ENCODE data around the gene FOXK1. TPM values are rescaled to one million over a fixed set of nuclear protein-coding genes. Genes with fewer than 3 reads are reported as not detected.

The FOXK1 gene
- total and polyA plus RNA-seq, 12 donors = 3.6 to 30.6 (median 24.2) TPM

DNA sequence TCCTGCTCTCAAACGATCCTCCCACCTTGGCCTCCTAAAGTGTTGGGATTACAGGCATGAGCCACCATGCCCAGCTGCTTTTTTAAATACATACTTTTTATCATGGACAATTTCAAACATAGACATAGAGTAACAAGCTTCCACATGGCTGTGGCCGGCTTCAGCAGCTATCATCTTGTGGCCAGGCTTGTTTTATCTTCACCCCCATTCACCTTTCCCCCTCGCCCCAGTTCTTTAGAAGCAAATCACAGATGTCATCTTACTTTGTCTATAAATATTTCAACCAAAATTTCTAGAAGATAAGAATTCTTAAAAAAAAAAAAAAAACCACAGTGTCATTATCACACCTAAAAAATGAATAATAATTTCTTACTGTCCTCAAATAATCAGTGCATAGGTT is 5.9 kb downstream of the FOXK1 start:
- H3K9me3 ChIP-seq = no peaks in the 10 kb centered on the region
- ATAC-seq = no peak
- 72 to 76% methylated on average over 3 of the region's 3 CpGs for WGBS, 2 donors
- peaks cover 13 to 92% (median 72%) of the 10 kb centered on the region in 9 donors for H3K4me1 ChIP-seq
- intact Hi-C loops (cut with DNase I) = loop anchor here in 1 of 10 donors (10.0 kb wide), 1 partner anchor 57 kb away; no protein-coding TSS in a partner anchor
- H3K27ac ChIP-seq = no peak overlapping the region
- H3K36me3 ChIP-seq = peaks cover 0 to 7% (median 0%) of the 10 kb centered on the region in 9 donors
- H3K4me3 ChIP-seq = no peak overlapping the region
- TF ChIP-seq, protein P1, sequence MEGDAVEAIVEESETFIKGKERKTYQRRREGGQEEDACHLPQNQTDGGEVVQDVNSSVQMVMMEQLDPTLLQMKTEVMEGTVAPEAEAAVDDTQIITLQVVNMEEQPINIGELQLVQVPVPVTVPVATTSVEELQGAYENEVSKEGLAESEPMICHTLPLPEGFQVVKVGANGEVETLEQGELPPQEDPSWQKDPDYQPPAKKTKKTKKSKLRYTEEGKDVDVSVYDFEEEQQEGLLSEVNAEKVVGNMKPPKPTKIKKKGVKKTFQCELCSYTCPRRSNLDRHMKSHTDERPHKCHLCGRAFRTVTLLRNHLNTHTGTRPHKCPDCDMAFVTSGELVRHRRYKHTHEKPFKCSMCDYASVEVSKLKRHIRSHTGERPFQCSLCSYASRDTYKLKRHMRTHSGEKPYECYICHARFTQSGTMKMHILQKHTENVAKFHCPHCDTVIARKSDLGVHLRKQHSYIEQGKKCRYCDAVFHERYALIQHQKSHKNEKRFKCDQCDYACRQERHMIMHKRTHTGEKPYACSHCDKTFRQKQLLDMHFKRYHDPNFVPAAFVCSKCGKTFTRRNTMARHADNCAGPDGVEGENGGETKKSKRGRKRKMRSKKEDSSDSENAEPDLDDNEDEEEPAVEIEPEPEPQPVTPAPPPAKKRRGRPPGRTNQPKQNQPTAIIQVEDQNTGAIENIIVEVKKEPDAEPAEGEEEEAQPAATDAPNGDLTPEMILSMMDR (IDR thresholded peaks at IDR 0.05) = no peak
- DNase-seq = no peak
- no peaks in the 10 kb centered on the region for H3K27me3 ChIP-seq

DNA sequence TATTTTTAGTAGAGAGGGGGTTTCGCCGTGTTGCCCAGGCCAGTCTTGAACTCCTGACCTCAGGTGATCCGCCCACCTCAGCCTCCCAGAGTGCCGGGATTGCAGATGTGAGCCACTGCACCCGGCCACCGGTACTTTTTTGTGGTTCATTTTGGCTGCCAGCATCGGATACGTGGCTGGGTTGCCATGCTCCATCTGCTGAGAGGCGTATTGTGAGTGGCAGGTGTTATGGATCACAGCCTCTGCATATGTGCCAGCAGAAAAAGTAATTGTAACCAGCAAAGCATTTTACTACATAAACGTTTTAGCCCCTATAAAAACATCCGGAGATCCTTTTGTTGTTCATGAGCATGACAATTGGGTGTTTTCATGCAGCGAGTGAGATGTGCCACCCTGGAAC is 7.1 kb downstream of the FOXK1 start:
- no peak overlapping the region for H3K4me3 ChIP-seq
- no peak overlapping the region for H3K27ac ChIP-seq
- no peaks in the 10 kb centered on the region for H3K27me3 ChIP-seq
- intact Hi-C loops (cut with DNase I) = loop anchor here in 1 of 10 donors (10.0 kb wide), 1 partner anchor 56 kb away; no protein-coding TSS in a partner anchor
- no peak for ATAC-seq
- H3K4me1 ChIP-seq = peaks cover 13 to 97% (median 72%) of the 10 kb centered on the region in 9 donors
- DNase-seq = no peak
- no peaks in the 10 kb centered on the region for H3K9me3 ChIP-seq
- WGBS, 2 donors = 81% methylated on average over 12 of the region's 12 CpGs
- TF ChIP-seq, protein P1 (IDR thresholded peaks at IDR 0.05) = no peak
- H3K36me3 ChIP-seq = peaks cover 0 to 7% (median 0%) of the 10 kb centered on the region in 9 donors

DNA sequence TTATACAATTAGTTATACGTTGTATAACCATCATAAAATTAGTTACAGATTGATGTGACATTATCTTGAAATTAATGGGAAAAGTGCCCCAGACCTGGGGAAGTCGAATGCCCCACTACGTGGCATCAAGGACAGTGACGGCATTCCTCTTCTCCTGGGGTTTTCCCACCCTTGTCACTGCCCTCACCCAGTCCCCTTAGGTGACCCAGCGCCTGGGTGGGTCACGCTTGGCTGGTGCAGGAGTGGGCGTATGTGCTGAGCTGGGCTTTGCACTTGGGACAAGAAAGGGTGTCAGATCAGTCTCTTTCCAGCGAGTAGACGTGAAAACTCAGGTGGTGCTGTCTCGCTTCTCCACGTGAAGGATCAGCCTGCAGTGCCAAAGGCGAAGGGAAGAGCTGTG is 7.6 kb downstream of the FOXK1 start:
- Histone ChIP-seq H3K27me3 (no peaks in the 10 kb centered on the region), H3K36me3 (peaks cover 0 to 7% (median 0%) of the 10 kb centered on the region in 9 donors), H3K4me1 (peaks cover 12 to 97% (median 72%) of the 10 kb centered on the region in 9 donors), H3K9me3 (no peaks in the 10 kb centered on the region), H3K27ac (no peak overlapping the region), H3K4me3 (peak overlapping the region in 1 of 10 donors; percentile 2)
- TF ChIP-seq, protein P1 (IDR thresholded peaks at IDR 0.05) = no peak
- WGBS, 2 donors = 64 to 67% methylated on average over 12 of the region's 12 CpGs
- ATAC-seq = no peak
- DNase-seq = no peak
- intact Hi-C loops (cut with DNase I) = loop anchor here in 1 of 10 donors (10.0 kb wide), 1 partner anchor 55 kb away; no protein-coding TSS in a partner anchor

DNA sequence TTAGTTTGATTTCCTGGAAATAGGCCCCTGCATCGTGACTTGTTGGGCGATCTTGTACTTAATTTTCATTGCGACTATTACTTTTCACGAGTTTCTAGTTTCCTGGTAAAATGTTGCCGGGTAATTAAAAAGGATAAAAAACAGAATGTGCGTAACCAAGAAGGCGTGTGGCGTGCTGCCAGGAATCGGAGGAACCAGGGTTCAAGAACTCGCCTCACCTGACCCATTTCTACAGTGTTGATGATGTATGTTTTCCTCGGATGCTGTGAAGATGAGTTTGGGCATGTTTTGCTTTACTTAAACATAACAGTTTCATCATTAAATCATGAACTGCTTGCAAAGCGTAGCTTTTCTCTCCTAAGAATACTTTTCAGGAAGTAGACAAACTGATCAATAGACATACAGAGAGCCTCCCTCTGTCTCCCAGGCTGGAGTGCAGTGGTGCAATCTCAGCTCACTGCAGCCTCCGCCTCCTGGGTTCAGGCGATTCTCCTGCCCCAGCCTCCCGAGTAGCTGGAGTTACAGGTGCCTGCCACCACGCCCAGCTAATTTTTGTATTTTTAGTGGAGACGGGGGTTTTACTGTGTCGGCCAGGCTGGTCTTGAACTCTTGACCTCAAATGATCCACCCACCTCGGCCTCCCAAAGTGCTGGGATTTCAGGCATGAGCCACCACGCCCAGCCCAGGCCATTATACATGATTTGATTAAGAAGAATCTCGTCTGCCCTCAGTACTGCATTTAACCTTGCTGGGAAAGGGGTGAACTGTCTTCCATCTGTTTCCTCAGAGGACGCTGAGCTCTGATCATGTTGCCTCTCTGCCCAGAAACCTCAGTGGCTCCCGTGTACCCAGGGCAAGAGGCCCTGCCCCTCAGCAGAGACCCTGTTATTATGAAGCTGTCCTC is 9.1 kb downstream of the FOXK1 start:
- peak overlapping the region in 7 of 10 donors; percentile 24 to 82 (median 51) for H3K27ac ChIP-seq
- H3K9me3 ChIP-seq = no peaks in the 10 kb centered on the region
- TF ChIP-seq, protein P1 (IDR thresholded peaks at IDR 0.05) = no peak
- no peak for ATAC-seq
- WGBS, 2 donors = 79 to 86% methylated on average over 23 of the region's 23 CpGs
- no peak for DNase-seq
- peaks cover 10 to 93% (median 68%) of the 10 kb centered on the region in 9 donors for H3K4me1 ChIP-seq
- intact Hi-C loops (cut with DNase I) = no loop called here
- H3K4me3 ChIP-seq = no peak overlapping the region
- H3K36me3 ChIP-seq = peaks cover 0 to 3% (median 0%) of the 10 kb centered on the region in 9 donors
- H3K27me3 ChIP-seq = no peaks in the 10 kb centered on the region

Data from heart right ventricle (tissue), 16 donors.